PC-3 (cell line): ENCODE measurements around the gene PTMS. TPM values are rescaled to one million over a fixed set of nuclear protein-coding genes. Genes with fewer than 3 reads are reported as not detected.

Source experiments
- ATAC-seq: fragments of 200-7000 bp; cut with Tn5 transposase; 2 replicates; pipeline ENCODE4 v1.9.1; 2020; ENCODE audit warnings: mild to moderate bottlenecking, moderate library complexity
- BruUV-seq: library from RNA; stranded (reverse); fragments of 400-500 nt; replicated peaks from 2 replicates; lab custom pipeline; 2021; lab: Mats Ljungman, UMichigan
- CTCF ChIA-PET: fragments of 300-600 bp; sonication (Branson Sonifier 250); formaldehyde crosslinking; loops from one replicate; lab custom pipeline; 2022; ENCODE audit warnings: antibody characterized with exemption; lab: Charles Lee
- POLR2A ChIA-PET: fragments of 300-600 bp; sonication (Branson Sonifier 250); formaldehyde crosslinking; loops from one replicate; lab custom pipeline; 2022; ENCODE audit warnings: antibody characterized with exemption; ENCODE audit not compliant: unreplicated experiment; lab: Charles Lee
- DNase-seq: peaks from one replicate; pipeline ENCODE4 v3.0.0-alpha.2; 2015
- H2AFZ ChIP-seq: fragments of 300-600 bp; sonication (generic); 2 replicates; pipeline ENCODE4 v1.6.0; 2016; ENCODE audit warnings: antibody characterized with exemption, low read length
- H3F3A ChIP-seq: fragments of 300-600 bp; sonication (generic); one replicate; pipeline ENCODE4 v1.6.0; 2017; ENCODE audit warnings: antibody characterized with exemption, low read length, control low read depth, mild to moderate bottlenecking; ENCODE audit not compliant: unreplicated experiment
- H3K27ac ChIP-seq: fragments of 300-600 bp; sonication (generic); 2 replicates; pipeline ENCODE4 v1.5.1; 2016; ENCODE audit warnings: mild to moderate bottlenecking, low read length
- H3K27me3 ChIP-seq: fragments of 300-600 bp; sonication (generic); 2 replicates; pipeline ENCODE4 v1.6.1; 2016; ENCODE audit warnings: low read length, mixed read lengths
- H3K36me3 ChIP-seq: fragments of 300-600 bp; sonication (generic); 2 replicates; pipeline ENCODE4 v1.6.1; 2016; ENCODE audit warnings: low read depth, mixed run types, low read length, mixed read lengths
- H3K4me1 ChIP-seq: fragments of 300-600 bp; sonication (generic); 2 replicates; pipeline ENCODE4 v1.5.1; 2016; ENCODE audit warnings: low read length; ENCODE audit not compliant: insufficient read depth
- H3K4me2 ChIP-seq: fragments of 300-600 bp; sonication (generic); 2 replicates; pipeline ENCODE4 v1.6.0; 2016; ENCODE audit warnings: low read length
- H3K4me3 ChIP-seq: fragments of 300-600 bp; sonication (generic); 2 replicates; pipeline ENCODE4 v1.5.1; 2016; ENCODE audit warnings: mild to moderate bottlenecking, low read length, mixed read lengths
- H3K79me2 ChIP-seq: fragments of 300-600 bp; sonication (generic); 2 replicates; pipeline ENCODE4 v1.6.1; 2017; ENCODE audit warnings: low read length, mixed read lengths
- H3K9ac ChIP-seq: fragments of 300-600 bp; sonication (generic); 2 replicates; pipeline ENCODE4 v1.6.0; 2016; ENCODE audit warnings: mild to moderate bottlenecking, low read length
- H3K9me2 ChIP-seq: fragments of 300-600 bp; sonication (generic); replicated peaks from 2 replicates; pipeline ENCODE4 v1.6.1; 2016; ENCODE audit warnings: mixed run types, low read length, mixed read lengths
- H3K9me3 ChIP-seq: fragments of 300-600 bp; sonication (generic); 2 replicates; pipeline ENCODE4 v1.6.1; 2016; ENCODE audit warnings: low read length, mixed read lengths
- H4K20me1 ChIP-seq: fragments of 300-600 bp; sonication (generic); 2 replicates; pipeline ENCODE4 v1.6.1; 2016; ENCODE audit warnings: low read length, mixed read lengths
- CTCF ChIP-seq: fragments of 300-600 bp; sonication (generic); conservative IDR thresholded peaks from 2 replicates; pipeline ENCODE4 v1.5.1; 2017; ENCODE audit warnings: antibody characterized with exemption, low read depth, mild to moderate bottlenecking, low read length
- EZH2 ChIP-seq: fragments of 300-600 bp; sonication (generic); IDR thresholded peaks from one replicate; pipeline ENCODE4 v1.6.1; 2017; ENCODE audit warnings: antibody characterized with exemption, mild to moderate bottlenecking, low read length; ENCODE audit not compliant: unreplicated experiment
- EZH2phosphoT487 ChIP-seq: fragments of 300-600 bp; sonication (generic); IDR thresholded peaks from 2 replicates; pipeline ENCODE4 v1.6.1; 2018; ENCODE audit warnings: mild to moderate bottlenecking, antibody characterized with exemption, low read length, borderline replicate concordance
- intact Hi-C: fragments of 100-400 bp; cut with micrococcal nuclease; formaldehyde crosslinking; loops from 2 replicates; pipeline ENCODE4 v1.9.0; 2023
- total RNA-seq: library from RNA; depleted of rRNA; stranded (reverse); fragments of >200 nt; gene quantifications from 2 replicates; pipeline ENCODE4 v1.2.3, GENCODE V29; 2014

The PTMS gene
- total RNA-seq, 1 experiment from 2014 or later = 46.4 TPM

- no peaks in the 10 kb centered on the region; the same call in 1 of the 2 replicates for H4K20me1 ChIP-seq
- ChIA-PET POLR2A (interaction anchor here (0.6 kb wide), 1 partner anchor 40 kb away, joined by 3 read pairs; no protein-coding TSS in a partner anchor), CTCF (no interaction called here)
- TF ChIP-seq CTCF (no peak), EZH2phosphoT487 (no peak), EZH2 (no peak)
- H3K9me2 ChIP-seq = no peaks in the 10 kb centered on the region
- no peaks in the 10 kb centered on the region for H3K27me3 ChIP-seq
- H3K79me2 ChIP-seq = peaks cover 7% of the 10 kb centered on the region
- H3K9ac ChIP-seq = no peak overlapping the region
- no peaks in the 10 kb centered on the region for H3K36me3 ChIP-seq
- no TSS peak for BruUV-seq
- no peaks in the 10 kb centered on the region for H3K9me3 ChIP-seq
- no peak for ATAC-seq
- intact Hi-C loops = no loop called here
- H3F3A ChIP-seq = no peaks in the 10 kb centered on the region
- no peak overlapping the region for H3K4me3 ChIP-seq
- H3K4me2 ChIP-seq = no peak overlapping the region
- H3K27ac ChIP-seq = no peak overlapping the region
- DNase-seq = no peak
- H2AFZ ChIP-seq = no peak overlapping the region
- H3K4me1 ChIP-seq = peaks cover 7% of the 10 kb centered on the region
Observed at GRCh38 chr12:6773590-6774351, 7.6 kb downstream of the PTMS start.

- Histone ChIP-seq H3K79me2 (no peaks in the 10 kb centered on the region), H3K9ac (no peak overlapping the region), H2AFZ (no peak overlapping the region), H3K4me2 (no peak overlapping the region), H3K4me3 (no peak overlapping the region), H3K36me3 (no peaks in the 10 kb centered on the region), H3K9me2 (no peaks in the 10 kb centered on the region), H3K27ac (no peak overlapping the region), H4K20me1 (no peaks in the 10 kb centered on the region), H3K4me1 (peaks cover 4% of the 10 kb centered on the region; the same call in 1 of the 2 replicates), H3K9me3 (no peaks in the 10 kb centered on the region), H3F3A (no peaks in the 10 kb centered on the region), H3K27me3 (no peaks in the 10 kb centered on the region)
- ChIA-PET POLR2A (no interaction called here), CTCF (no interaction called here)
- DNase-seq (no peak), ATAC-seq (no peak)
- no TSS peak for BruUV-seq
- TF ChIP-seq EZH2 (no peak), EZH2phosphoT487 (no peak), CTCF (no peak)
- intact Hi-C loops = no loop called here
Observed at GRCh38 chr12:6774499-6775062, 8.4 kb downstream of the PTMS start.
